ENCODE results near the gene TAP2.

- no peak for TF ChIP-seq GATA2 (IDR thresholded peaks at IDR 0.05; ENCODE audit: low read depth, low read length)
- TF ChIP-seq GATA3 (IDR thresholded peaks at IDR 0.05; ENCODE audit: low read depth, low read length): no peak
These were observed 17.1 kb upstream of the TAP2 start for GRCh38 chr6:32855467-32856174.

Measured in SH-SY5Y (cell line).